ENCODE measurements around the gene SPATA45. TPM values are rescaled to one million over a fixed set of nuclear protein-coding genes. Genes with fewer than 3 reads are reported as not detected.

Gene SPATA45
- total RNA-seq, 1 donor from 2014 or later = not detected

- no peak for TF ChIP-seq CTCF (IDR thresholded peaks at IDR 0.05)
- Mint-ChIP-seq H3K27ac (ENCODE audit: unreplicated experiment) (no peak overlapping the region), H3K27me3 (ENCODE audit: unreplicated experiment) (no peaks in the 10 kb centered on the region), H3K9me3 (ENCODE audit: unreplicated experiment) (no peaks in the 10 kb centered on the region), H3K4me1 (ENCODE audit: unreplicated experiment) (peaks cover 17% of the 10 kb centered on the region), H3K36me3 (ENCODE audit: unreplicated experiment) (peaks cover 13% of the 10 kb centered on the region), H3K4me3 (ENCODE audit: unreplicated experiment) (no peak overlapping the region)
- no peak for DNase-seq (ENCODE audit: extremely low spot score, unreplicated experiment)
Observed at GRCh38 chr1:212794561-212795014, 52.9 kb downstream of the SPATA45 start.

GRCh38 chr1:212792396-212792908 is 55.0 kb downstream of the SPATA45 start:
- peak overlapping the region; percentile 98 for H3K27ac Mint-ChIP-seq (ENCODE audit: unreplicated experiment)

DNA sequence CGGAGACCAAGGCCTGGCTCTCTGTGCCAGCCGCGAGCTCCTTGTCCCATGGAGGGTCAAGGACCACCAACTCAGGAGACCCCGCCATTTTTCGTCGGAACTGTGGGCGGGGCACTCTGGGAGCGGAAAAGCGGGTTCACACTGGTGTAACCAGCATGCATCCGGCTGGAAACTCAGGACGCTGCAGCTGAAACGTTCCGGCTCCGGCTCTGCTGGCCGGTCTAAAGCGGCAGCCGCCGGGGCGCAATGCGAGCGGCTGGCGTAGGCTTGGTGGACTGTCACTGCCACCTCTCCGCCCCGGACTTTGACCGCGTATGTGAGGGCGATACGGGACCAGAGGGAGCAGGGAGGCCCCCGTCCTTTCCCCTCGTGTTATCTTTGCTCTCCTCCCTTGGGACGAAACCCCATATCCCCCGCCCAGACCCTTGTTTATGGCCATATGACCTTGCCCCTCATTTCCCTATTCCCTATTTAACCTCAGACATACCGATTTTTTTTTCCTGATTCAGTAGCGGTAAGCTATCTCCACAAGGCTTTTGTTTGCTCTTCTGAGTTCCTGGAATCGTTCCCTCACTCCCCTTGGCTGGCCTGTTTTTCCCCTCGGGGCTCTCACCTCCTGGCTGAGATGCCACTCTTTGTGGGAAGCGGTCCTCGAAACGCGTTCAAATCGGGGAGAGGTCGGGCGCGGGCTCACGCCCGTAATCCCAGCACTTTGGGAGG is 55.6 kb downstream of the SPATA45 start, which contains the start of the genes NSL1 and TATDN3:
Gene NSL1, minus strand, starts transcription at position 102 of the 720 bp plus-strand sequence. Its CDS starts 14 bp downstream, at position 88.
Gene TATDN3, plus strand, starts transcription at position 219 of the 720 bp plus-strand sequence. Its CDS starts 28 bp downstream, at position 247.
- Mint-ChIP-seq H3K27me3 (ENCODE audit: unreplicated experiment) (no peaks in the 10 kb centered on the region), H3K27ac (ENCODE audit: unreplicated experiment) (peak within 1 kb of the TSS; percentile 98), H3K4me1 (ENCODE audit: unreplicated experiment) (peaks cover 20% of the 10 kb centered on the region), H3K36me3 (ENCODE audit: unreplicated experiment) (no peaks in the 10 kb centered on the region), H3K9me3 (ENCODE audit: unreplicated experiment) (no peaks in the 10 kb centered on the region), H3K4me3 (ENCODE audit: unreplicated experiment) (peak within 1 kb of the TSS; percentile 95)
- no peak for TF ChIP-seq CTCF (IDR thresholded peaks at IDR 0.05)
- peak; percentile 98 for DNase-seq (ENCODE audit: extremely low spot score, unreplicated experiment)

More at GRCh38 chr1:212792396-212792908, 55.0 kb downstream of the SPATA45 start:
- H3K9me3 Mint-ChIP-seq (ENCODE audit: unreplicated experiment) = no peaks in the 10 kb centered on the region
- DNase-seq (ENCODE audit: extremely low spot score, unreplicated experiment) = no peak
- H3K36me3 Mint-ChIP-seq (ENCODE audit: unreplicated experiment) = peaks cover 4% of the 10 kb centered on the region
- peak overlapping the region; percentile 95 for H3K4me3 Mint-ChIP-seq (ENCODE audit: unreplicated experiment)
- no peak for TF ChIP-seq CTCF (IDR thresholded peaks at IDR 0.05)
- H3K4me1 Mint-ChIP-seq (ENCODE audit: unreplicated experiment) = peaks cover 20% of the 10 kb centered on the region
- no peaks in the 10 kb centered on the region for H3K27me3 Mint-ChIP-seq (ENCODE audit: unreplicated experiment)

- H3K9me3 Mint-ChIP-seq (ENCODE audit: unreplicated experiment) = no peaks in the 10 kb centered on the region
- H3K36me3 Mint-ChIP-seq (ENCODE audit: unreplicated experiment) = no peaks in the 10 kb centered on the region
- TF ChIP-seq CTCF (IDR thresholded peaks at IDR 0.05) = no peak
- H3K27me3 Mint-ChIP-seq (ENCODE audit: unreplicated experiment) = no peaks in the 10 kb centered on the region
- DNase-seq (ENCODE audit: extremely low spot score, unreplicated experiment) = no peak
- peak overlapping the region; percentile 95 for H3K4me3 Mint-ChIP-seq (ENCODE audit: unreplicated experiment)
- H3K4me1 Mint-ChIP-seq (ENCODE audit: unreplicated experiment) = peaks cover 20% of the 10 kb centered on the region
- peak overlapping the region; percentile 98 for H3K27ac Mint-ChIP-seq (ENCODE audit: unreplicated experiment)
Observed at GRCh38 chr1:212791261-212791675, 56.2 kb downstream of the SPATA45 start.

DNA sequence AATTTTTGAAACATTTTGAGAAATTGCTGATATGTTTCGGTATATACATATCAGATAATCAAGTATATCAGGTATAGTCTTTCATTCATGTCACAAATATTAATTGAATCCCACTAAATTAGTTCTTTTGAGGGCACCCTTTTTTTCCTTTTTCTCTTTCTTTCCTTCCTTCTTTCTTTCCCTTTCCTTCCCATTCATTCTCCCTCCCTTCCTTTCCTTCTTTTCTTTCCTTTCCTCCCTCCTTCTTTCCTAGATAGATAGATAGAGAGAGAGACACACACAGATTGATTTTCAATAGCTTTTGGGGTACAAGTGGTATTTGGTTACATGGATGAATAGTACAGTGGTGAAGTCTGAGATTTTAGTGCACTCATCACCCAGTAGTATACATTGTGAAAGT is 61.6 kb downstream of the SPATA45 start:
- Mint-ChIP-seq H3K4me3 (ENCODE audit: unreplicated experiment) (no peak overlapping the region), H3K27ac (ENCODE audit: unreplicated experiment) (no peak overlapping the region), H3K36me3 (ENCODE audit: unreplicated experiment) (peaks cover 18% of the 10 kb centered on the region), H3K9me3 (ENCODE audit: unreplicated experiment) (no peaks in the 10 kb centered on the region), H3K27me3 (ENCODE audit: unreplicated experiment) (no peaks in the 10 kb centered on the region), H3K4me1 (ENCODE audit: unreplicated experiment) (peaks cover 14% of the 10 kb centered on the region)
- DNase-seq (ENCODE audit: extremely low spot score, unreplicated experiment) = no peak
- TF ChIP-seq CTCF (IDR thresholded peaks at IDR 0.05) = no peak
